GM18868 (cell line): ENCODE results near the gene TANGO2.

Experiments
- ATAC-seq: cut with Tn5 transposase; IDR thresholded peaks from one replicate; pipeline ENCODE4 v1.9.1; 2021; ENCODE audit warnings: mild to moderate bottlenecking, moderate library complexity; ENCODE audit not compliant: unreplicated experiment

TANGO2 gene

DNA sequence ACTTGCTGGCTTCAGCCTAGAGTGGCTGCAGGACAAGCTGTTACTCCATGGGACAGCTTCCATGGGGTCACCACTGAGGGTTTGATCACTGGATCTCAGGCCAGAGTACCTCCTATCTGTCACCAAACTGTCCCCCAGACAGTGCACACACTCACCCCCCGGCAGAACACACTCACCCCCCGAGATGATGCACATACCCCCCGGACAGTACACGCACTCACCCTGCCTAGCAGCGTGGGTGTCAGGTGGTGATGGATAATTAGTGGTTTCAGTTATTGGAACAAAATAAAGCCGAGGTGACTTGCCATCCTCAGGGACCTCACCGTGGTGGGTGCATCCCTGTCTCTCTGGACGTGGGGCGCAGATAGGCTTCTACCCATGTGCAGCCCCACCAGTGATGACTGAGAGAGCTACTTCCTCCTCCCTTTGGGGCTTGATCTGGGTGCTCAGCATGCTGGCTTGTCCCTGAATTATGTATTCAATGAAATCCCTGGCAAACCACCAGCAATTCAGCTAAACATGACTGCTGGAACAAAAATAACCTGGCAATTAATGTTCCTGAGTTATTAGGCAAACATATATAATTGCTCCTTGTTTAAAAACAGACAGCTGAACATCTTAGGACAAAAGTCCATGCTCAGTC is 18.9 kb downstream of the TANGO2 start:
- ATAC-seq = no peak

DNA sequence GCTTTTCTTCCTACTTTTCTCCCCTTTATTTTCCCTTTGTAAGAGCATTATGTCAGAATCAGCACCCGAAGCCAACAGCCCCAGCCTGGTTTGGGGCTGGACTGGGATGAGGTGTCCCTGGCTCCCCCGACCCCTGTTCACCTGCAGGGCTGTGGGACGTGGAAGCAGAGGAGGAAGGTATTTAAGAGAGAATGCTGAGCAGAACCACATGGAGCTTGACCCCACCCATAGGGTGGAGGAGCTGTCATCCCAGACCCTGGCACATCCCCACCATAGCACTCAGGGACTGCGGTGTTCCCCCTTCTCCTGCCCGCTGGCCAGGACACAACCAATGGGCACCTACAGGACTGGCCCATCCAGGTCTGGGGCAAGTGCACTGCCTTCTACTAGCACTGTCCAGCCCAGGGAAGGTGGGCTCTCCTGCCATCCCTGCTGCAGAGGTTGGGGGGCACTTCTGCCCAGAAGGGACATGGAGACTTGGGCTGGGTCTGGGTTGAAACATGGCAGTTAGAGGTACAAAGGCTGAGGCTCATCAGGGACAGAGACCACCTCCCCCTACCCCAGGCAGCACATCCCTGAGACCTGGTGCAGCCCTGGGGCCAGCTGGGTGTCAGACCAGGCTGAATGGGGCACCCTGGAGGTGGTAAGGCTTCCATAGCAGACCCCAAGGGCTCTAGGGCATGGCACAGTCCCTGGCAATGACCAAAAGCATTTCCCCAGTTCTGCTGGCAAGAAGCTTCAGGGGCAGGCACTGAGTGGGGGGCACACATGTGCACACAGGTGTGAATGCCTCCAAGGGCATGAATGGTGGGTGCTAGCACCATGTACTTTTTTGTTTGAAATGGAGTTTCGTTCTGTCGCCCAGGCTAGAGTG is 19.7 kb downstream of the TANGO2 start:
- ATAC-seq = no peak

DNA sequence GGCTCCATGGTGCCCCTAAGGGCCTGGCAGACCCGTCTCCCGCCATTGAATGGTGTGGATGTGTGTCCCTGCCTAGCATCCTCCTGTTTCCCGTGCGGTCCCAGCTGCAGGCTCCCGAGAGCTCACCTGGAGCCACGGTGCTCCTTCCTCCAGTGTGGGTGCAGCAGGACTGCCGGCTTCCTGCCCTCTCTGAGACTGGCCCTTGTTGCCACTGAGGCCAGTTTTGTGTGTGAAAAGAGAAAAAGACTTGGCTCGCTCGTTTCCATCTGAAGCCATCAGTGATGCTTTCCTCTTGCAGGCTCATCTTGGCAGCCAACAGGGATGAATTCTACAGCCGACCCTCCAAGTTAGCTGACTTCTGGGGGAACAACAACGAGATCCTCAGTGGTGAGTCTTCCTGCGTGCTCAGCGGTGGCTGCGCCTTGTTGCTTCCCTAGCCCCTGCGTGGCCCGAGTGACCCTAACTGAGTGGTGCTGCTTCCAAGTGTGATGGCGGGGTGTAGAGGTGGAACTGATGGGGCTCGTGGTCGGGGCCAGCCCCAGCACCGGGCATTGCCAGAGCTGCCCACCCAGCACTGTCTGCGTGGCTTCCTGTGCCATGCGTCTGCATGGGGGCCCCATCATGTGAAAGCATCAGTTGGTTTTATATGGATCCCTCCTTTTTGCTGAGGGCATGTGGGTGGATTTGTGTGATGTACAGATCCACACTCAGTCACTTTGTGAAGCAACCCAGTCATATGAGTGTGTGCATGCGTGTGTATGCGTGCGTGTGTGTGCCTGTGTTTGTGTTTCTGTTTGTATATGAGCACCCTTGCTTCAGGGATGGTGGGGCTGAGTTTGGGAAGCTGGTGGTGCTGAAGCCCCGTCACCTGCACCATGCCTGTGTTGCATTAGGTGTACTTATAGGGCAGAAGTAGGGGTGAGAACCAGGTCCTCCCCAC is 22.4 kb downstream of the TANGO2 start:
- ATAC-seq = no peak

DNA sequence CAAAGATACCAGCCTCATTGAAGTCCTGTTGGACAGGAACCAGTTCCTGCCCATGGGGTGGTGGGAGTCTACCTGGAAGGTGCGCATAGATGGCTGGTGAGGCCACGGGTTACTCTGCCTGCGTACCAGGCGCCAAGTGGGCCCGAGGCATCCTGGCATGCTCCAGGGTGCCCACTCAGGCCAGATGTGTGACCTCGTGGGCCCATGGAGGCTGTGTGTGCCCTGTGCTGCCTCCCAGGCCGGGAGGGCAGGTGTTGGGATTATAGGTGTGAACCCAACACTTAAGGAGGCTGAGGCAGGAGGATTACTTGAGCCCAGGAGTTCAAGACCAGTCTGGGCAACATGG is 23.1 kb downstream of the TANGO2 start:
- ATAC-seq = no peak

DNA sequence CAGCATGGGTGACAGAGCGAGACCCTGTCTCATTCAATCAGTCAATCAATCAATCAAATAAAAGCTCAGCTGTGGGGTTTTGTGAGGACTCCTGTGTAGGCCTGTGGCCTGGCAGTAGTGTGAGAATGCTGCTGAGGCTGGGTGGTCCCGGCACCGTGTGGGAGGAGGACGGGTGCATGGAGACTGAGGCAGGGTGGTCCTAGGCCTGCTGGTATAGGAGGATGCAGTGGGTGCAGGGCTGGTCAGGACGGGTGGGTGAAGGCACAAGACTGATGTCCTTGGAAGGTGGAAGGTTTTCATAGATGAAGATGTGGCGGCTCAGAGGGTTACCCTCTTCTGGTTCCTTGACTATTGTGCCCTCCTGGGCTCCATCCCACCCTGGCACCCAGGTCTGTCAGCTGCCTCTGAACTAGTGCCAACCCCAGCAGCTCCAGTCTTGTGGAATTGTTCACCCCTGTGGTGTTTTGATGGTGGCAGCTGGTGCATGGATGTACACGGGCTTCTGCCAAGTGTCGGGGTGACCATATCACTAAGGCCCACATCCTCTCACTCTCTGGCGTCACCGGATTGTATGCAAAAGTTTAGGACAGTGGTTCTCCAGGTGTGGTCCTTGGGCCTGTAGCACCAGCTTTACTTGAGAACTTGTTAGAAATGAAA is 23.7 kb downstream of the TANGO2 start:
- no peak for ATAC-seq

DNA sequence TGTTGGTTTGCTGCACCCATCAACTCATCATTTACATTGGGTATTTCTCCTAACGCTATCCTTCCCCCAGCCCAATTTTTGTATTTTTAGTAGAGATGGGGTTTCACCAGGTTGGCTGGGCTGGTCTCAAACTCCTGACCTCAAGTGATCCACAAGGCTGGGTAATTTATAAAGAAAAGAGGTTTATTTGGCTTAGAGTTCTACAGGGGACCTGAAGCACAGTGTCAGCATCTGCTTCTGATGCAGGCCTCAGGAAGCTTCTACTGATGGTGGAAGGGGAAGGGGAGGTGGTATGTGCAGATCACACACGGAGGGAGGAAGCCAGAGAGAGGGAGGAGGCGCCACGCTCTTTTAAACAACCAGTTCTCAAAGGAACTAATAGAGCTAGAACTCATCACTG is 25.8 kb downstream of the TANGO2 start:
- ATAC-seq = no peak

DNA sequence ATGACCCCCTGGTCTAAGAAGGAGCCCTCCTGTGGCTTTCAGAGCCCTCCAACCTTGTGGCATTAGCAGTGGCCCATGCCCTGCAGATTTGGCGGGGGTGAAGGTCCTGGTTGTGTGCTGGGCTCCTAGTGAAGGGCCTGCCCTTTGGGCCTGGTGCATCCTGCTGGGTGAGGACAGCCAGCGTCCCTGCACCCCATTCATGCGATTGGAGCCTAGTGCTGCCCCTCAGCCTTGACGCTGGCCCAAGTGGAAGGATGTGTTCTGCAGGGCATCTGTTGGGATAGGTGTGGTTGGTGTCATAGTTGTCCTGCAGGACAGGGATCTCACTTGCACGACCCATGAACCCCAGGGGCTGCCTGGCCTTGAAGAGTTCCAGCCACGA is 31.0 kb downstream of the TANGO2 start:
- ATAC-seq = no peak

DNA sequence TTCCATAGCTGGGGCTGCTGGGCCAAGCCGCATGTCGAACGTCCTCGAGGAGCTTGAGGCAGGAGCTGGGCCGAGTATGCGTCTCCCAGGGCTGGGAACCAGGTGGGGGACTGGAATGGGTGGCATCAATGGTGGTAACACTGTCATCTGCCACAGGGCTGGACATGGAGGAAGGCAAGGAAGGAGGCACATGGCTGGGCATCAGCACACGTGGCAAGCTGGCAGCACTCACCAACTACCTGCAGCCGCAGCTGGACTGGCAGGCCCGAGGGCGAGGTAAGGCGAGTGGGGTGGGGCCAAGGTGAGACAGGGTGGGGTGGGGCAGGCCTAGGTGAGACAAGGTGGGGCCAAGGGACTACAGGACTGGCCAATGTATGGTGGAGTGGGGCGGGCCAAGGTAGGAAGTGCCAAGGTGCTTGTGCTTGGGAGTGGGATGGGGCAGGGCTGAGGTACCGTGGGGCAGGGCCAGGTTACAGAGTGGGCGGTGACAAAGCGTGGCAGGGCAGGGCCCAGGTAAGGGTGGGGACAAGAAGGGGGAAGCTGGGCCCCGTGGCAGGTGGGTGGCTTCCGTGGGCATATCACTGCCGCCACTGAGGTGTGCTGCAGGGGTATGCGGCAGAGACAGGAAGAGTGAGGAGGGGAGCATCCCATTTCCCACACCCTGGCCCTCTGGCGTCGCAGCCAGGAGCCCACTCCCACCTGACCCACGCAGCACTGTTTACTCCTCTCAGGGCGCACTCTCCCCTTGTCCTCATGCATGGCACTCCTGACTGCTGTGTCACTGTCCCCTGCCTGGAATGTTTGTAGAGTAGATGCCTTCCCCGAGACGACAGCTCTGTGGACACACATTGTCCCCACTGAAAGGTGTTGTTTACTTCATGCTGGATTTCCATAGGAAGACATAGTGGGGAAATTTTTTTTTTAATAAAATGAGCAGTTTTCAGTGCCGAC is 31.7 kb downstream of the TANGO2 start:
- no peak for ATAC-seq

DNA sequence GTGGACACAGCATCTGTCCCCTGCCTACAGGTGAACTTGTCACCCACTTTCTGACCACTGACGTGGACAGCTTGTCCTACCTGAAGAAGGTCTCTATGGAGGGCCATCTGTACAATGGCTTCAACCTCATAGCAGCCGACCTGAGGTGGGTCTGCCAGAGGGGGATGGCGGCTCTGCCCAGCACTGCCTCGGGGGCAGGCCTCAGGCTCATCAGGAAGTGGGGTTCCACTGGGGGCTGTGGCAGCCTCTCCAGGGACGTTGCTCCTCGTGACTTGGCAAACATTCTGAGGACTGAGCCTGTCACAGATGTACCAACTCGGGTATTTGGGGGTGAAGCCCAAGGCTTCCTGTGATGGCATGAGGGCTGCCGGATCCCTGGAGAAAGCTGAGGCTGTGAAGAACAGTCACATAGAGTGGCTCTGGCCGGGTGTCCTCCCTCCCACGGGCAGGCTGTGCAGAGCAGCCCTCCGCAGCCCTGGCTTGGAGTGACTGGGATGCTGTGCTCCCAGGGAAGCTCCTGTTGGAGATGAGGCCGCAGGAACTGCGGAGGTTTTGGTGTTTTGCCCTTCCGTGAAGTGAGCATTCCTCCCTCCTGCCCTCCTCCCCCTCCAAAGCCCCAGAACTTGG is 32.6 kb downstream of the TANGO2 start:
- no peak for ATAC-seq

DNA sequence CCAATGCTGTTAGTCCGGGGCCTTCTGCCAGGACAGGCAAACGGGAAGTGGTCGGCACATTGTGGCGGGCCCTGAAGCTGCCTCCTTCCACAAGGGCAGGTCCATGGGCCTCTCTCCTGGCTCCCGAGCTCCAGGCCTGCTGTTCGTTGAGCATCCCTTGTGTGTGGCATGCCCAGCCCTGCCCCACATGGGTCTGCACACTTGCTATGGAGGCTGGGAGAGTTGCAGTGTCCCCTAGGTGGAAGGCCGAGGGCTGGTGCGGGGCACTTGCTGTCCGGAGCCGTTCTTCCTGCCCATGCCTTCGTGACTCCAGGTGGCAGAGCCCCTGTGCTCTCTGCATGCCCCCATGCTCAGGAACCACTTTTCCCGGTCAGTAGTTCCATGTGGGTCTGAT is 33.1 kb downstream of the TANGO2 start:
- ATAC-seq = no peak

DNA sequence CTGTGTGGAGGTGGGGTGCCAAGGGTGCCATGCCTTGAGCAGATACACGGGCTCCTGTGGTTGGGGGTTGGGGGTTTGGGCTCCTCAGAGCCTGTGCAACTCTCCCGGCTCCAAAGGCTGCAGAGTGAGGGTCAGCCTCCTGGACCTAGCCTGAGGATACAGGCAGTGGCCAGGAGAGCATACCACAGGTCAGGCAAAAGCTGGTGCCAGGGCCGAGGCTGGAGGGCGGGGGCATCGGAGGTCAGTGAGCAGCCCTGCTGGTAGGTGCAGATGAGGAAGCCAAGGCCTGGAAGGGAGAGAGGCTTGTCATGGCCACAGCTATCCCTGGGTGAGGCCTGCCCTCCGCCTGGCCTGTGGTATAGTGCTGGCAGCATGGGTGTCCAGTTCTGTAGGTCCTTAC is 33.6 kb downstream of the TANGO2 start:
- ATAC-seq = no peak

DNA sequence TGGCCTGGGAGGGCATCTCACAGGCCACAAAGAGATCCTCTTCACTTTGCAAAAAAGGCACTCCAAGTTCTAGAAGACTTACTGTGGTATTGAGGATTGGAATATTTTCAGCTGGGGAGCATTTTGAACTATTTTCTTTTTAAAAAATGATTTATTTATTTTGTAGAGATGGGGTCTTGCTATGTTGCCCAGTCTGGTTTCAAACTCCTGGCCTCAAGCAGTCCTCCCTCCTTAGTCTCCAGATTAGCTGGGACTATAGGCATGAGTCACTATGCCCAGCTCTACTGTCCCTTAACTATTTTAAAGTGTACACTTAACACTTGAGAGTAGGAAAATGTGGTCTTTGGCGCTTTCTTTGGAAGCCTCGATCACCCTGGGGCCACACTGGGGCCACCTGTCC is 34.2 kb downstream of the TANGO2 start:
- ATAC-seq = no peak

DNA sequence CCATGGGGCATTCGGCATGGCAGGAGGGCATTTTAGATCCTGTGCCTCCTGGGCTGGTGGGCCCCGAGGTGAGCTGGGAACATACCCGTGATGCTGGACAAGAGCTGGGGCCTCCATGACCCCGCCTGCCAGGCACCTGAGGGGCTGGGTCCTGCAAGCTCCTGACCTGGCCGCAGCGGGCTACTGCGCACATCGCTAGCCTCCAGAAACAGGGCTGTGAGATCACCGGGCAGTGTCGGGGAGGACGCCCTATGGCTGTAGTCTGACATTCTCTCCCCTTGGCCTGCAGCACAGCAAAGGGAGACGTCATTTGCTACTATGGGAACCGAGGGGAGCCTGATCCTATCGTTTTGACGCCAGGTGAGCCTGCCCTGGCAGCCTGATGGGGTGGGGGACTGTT is 34.7 kb downstream of the TANGO2 start:
- no peak for ATAC-seq

DNA sequence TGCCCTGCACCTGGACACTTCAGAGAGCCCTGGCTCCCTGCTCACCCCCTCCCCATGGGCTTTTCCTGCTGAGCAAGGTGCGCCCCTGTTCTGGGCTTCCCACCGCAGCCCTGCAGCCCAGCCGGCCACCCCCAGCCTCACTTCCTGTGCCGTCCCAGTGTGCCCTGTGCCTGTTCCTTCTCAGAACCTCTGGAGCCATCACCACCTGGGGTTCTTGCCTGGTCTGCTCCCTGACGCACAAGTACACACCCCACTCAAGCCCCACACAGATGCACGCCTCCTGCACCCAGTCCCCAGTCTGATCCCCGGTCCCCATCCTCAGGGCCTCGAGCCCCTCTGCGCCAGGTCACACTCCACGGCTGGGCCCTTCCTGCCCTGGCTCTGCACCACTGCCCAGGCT is 35.3 kb downstream of the TANGO2 start:
- no peak for ATAC-seq

DNA sequence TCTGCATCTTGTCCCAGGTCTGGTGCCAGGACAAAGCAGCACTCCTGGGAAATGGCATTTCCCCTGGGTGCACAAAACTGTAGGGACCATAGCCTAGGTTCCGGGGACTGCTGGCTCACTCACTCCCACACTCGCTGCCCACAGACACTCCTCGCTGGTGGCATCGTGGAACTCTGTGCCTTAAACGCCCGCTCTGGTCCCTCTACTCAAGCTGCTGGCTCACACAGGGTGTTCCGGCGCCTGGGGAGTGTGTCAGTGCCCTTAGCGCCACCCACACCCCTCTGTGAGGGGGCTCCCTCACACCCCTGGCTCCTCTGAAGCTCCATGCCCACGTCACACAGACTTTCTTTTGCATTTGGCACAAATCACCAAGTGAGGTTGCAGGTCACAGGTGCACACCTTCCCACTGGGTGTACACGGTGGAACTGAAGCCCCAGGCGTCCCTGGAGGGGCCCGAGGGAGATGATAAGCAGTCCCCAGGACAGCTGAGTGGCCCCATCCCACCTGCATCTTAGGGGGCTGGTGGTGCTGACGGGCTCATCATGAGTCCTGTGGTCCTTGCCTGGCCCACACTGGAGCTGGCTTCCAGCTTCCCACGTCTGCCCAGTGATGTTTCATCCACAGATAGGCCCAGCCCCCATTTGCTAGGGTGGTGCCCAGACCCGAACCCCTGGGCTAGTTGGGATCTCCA is 35.9 kb downstream of the TANGO2 start:
- ATAC-seq = no peak

DNA sequence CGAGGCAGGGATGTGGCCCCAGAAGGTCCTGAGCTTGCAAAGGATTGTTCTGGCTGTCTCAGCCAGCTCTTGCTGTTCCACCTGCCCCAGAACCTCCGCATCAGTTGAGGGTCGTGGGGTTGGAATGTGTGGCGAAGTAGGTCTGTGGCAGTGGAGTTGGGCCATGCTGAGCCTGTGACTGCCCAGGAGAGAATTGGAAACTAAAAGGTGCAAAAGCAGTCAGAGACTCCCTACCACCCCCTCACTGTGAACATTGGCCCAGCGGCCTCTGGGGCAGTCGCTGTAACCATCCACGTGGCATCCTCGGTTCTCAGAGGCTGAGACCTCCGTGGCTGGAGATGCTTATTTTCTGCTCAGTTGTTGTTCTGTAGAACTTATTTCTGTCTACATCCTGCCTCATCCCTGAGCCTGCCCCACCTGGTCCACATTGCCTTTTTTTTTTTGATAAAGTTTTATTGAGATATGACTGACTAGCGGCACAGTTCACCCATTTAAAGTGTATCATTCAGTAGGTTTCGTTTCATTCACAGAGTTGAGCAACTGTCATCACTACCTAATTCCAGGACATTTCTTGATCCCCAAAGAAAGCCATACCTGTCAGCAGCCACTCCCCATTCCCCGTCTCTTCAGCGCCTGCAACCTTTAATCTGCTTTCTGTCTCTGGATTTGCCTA is 36.8 kb downstream of the TANGO2 start:
- no peak for ATAC-seq

DNA sequence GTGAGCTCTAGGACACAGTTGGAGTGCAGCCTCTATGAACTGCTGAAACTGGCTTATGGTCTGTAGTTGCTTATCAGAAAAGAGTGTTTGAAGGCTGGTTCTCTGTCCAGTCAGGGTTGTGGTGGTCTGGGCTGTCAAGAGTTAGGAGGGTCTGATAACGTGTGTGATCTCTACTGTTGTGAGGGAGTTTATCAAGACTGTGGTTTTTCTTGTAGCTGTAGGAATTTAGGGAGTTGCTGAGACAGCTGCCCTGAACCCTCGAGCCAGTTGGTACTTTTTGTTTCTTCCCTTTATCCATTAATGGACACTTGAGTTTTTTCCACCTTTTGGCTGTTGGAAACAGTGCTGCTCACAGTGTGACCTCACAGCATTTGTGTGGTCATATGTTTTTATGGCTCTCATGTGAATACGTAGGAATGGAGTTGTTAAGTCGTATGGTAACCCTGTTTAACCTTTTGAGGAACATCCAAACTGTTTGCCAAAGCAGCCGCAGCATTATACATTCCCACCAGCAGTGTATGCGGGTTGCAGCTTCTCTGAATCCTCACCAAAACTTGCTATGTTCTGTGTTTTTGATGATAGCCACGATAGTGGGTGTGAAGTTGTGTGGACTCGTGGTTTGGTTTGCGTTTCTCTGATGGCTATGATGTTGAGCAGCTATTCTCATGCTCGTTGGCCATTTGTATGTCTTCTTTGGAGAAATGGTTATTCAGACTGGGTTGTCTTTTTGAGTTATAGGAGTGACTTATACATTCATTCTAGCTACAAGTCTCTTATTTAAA is 38.3 kb downstream of the TANGO2 start:
- ATAC-seq = no peak
